B cell (primary cell): ENCODE data around the gene GABRG2. TPM values are rescaled to one million over a fixed set of nuclear protein-coding genes. Genes with fewer than 3 reads are reported as not detected.

Experiments
- ATAC-seq: fragments of 200-7000 bp; cut with Tn5 transposase; one replicate; pipeline ENCODE4 v1.10.0; 2021; ENCODE audit warnings: low read depth, mild to moderate bottlenecking, moderate number of reproducible peaks, moderate library complexity
- CTCF ChIA-PET: fragments of 350-600 bp; sonication (Branson Sonifier 250); formaldehyde crosslinking; loops from one replicate; lab custom pipeline; 2021; ENCODE audit warnings: antibody characterized with exemption, inconsistent platforms; lab: Charles Lee
- POLR2A ChIA-PET: fragments of 350-600 bp; sonication (Branson Sonifier 250); formaldehyde crosslinking; loops from one replicate; lab custom pipeline; 2021; ENCODE audit warnings: antibody characterized with exemption; lab: Charles Lee
- DNase-seq: peaks from one replicate; pipeline ENCODE4 v3.0.0; 2013
- H2AFZ ChIP-seq: 2 replicates; pipeline ENCODE4 v1.6.1; 2012; ENCODE audit warnings: mild to moderate bottlenecking, low read depth, low read length; ENCODE audit not compliant: insufficient read depth, poor library complexity, severe bottlenecking
- H3K27ac ChIP-seq, 2 donors: 1 replicate in 1 of 2; 2 replicates in 1 of 2; pipeline ENCODE4 v1.5.1; 2012 to 2013; ENCODE audit warnings: low read length in 2 of 2, mild to moderate bottlenecking in 2 of 2, moderate library complexity in 1 of 2
- H3K27me3 ChIP-seq, 4 experiments: fragments of 200-600 bp in 1 of 4; sonication (generic) in 1 of 4; replicated peaks in 1 of 4; 1 replicate in 2 of 4; 2 replicates in 2 of 4; pipeline versions ENCODE4 v1.6.1 to v1.7.0; 2013 to 2016; ENCODE audit warnings: low read length in 3 of 4, mild to moderate bottlenecking in 2 of 4, mixed read lengths in 1 of 4, moderate library complexity in 1 of 4; ENCODE audit not compliant: insufficient read depth in 4 of 4, control insufficient read depth in 3 of 4; ENCODE audit errors: control extremely low read depth in 1 of 4
- H3K36me3 ChIP-seq, 2 experiments: replicated peaks in 1 of 2; 1 replicate in 1 of 2; 2 replicates in 1 of 2; pipeline versions ENCODE4 v1.6.1 to v1.7.1; 2013; ENCODE audit warnings: low read length in 1 of 2; ENCODE audit not compliant: insufficient read depth in 2 of 2, control insufficient read depth in 1 of 2; ENCODE audit errors: control extremely low read depth in 1 of 2, extremely low read depth in 1 of 2
- H3K4me1 ChIP-seq, 2 donors: fragments of 200-600 bp in 1 of 2; sonication (generic) in 1 of 2; 1 replicate in 1 of 2; 2 replicates in 1 of 2; pipeline versions ENCODE4 v1.5.1 to v1.6.1; 2013 to 2017; ENCODE audit warnings: low read length in 2 of 2; ENCODE audit not compliant: control insufficient read depth in 2 of 2, insufficient read depth in 2 of 2
- H3K4me2 ChIP-seq: replicated peaks from 2 replicates; pipeline ENCODE3; 2012; ENCODE audit warnings: mild to moderate bottlenecking, low read depth, low read length; ENCODE audit not compliant: poor library complexity, severe bottlenecking
- H3K4me3 ChIP-seq, 5 experiments: fragments of 200-600 bp in 1 of 5; sonication (generic) in 1 of 5; 1 replicate in 3 of 5; 2 replicates in 2 of 5; pipeline versions ENCODE4 v1.5.1 to v1.7.0; 2011 to 2016; ENCODE audit warnings: low read length in 4 of 5, mild to moderate bottlenecking in 4 of 5, low read depth in 2 of 5, control low read depth in 1 of 5, moderate library complexity in 1 of 5; ENCODE audit not compliant: insufficient read depth in 1 of 5; ENCODE audit errors: control extremely low read depth in 1 of 5, extremely low read depth in 1 of 5
- H3K79me2 ChIP-seq: fragments of 200-600 bp; sonication (generic); one replicate; pipeline ENCODE4 v1.6.0; 2016; ENCODE audit warnings: low read length; ENCODE audit not compliant: control insufficient read depth, insufficient read depth
- H3K9ac ChIP-seq: fragments of 200-600 bp; sonication (generic); 2 replicates; pipeline ENCODE4 v1.6.1; 2017; ENCODE audit warnings: mild to moderate bottlenecking, low read length, moderate library complexity
- H3K9me3 ChIP-seq, 3 donors: one replicate each; pipeline versions ENCODE4 v1.6.1 to v1.7.1; 2013; ENCODE audit warnings: low read length in 2 of 3; ENCODE audit not compliant: control insufficient read depth in 2 of 3, insufficient read depth in 1 of 3; ENCODE audit errors: control extremely low read depth in 1 of 3
- H4K20me1 ChIP-seq: 2 replicates; pipeline ENCODE4 v1.6.0; 2012; ENCODE audit warnings: mild to moderate bottlenecking, low read length; ENCODE audit not compliant: insufficient read depth, control insufficient read depth, poor library complexity, severe bottlenecking
- H3K27ac Mint-ChIP-seq: one replicate; pipeline ENCODE4 v1.8.0; 2021; ENCODE audit warnings: mixed read lengths
- H3K27me3 Mint-ChIP-seq: one replicate; pipeline ENCODE4 v1.8.0; 2021; ENCODE audit warnings: mixed read lengths
- H3K4me1 Mint-ChIP-seq: one replicate; pipeline ENCODE4 v1.8.0; 2021; ENCODE audit warnings: mixed read lengths
- H3K4me3 Mint-ChIP-seq: one replicate; pipeline ENCODE4 v1.8.0; 2021; ENCODE audit warnings: mixed read lengths
- H3K9me3 Mint-ChIP-seq: one replicate; pipeline ENCODE4 v1.8.0; 2022; ENCODE audit warnings: mixed read lengths; ENCODE audit not compliant: insufficient read depth
- EZH2 ChIP-seq: IDR thresholded peaks from 2 replicates; pipeline ENCODE4 v1.6.1; 2012; ENCODE audit warnings: borderline replicate concordance, low read depth, mild to moderate bottlenecking, moderate library complexity, low read length; ENCODE audit not compliant: insufficient read depth, poor library complexity, severe bottlenecking
- WGBS: methylation state at CpG from one replicate; pipeline ENCODE4 v1.1.5; 2013; ENCODE audit warnings: missing lambda C conversion rate; ENCODE audit not compliant: insufficient coverage; 5-methylcytosine and 5-hydroxymethylcytosine counted together
- intact Hi-C: fragments of 100-400 bp; cut with micrococcal nuclease; formaldehyde crosslinking; loops from one replicate; pipeline ENCODE4 v1.10.0; 2022
- polyA plus RNA-seq: library from polyadenylated mRNA; depleted of rRNA; stranded (reverse); fragments of >200 nt; gene quantifications from 2 replicates; pipeline ENCODE4 v1.2.3, GENCODE V29; 2012
- total RNA-seq, 2 donors: library from RNA; stranded (reverse); fragments of 120-200 nt in 1 of 2; gene quantifications; 1 replicate in 1 of 2; 2 replicates in 1 of 2; pipeline versions ENCODE4 v1.2.3 to v1.2.4, GENCODE V29; 2013 to 2022
- TF ChIP-seq, protein P1 (sequence below): fragments of 200-600 bp; IDR thresholded peaks from one replicate; pipeline ENCODE4 v1.8.0; 2022; ENCODE audit warnings: antibody characterized with exemption, mild to moderate bottlenecking

The GABRG2 gene
- total and polyA plus RNA-seq, 2 donors (not counting 1 experiment from before 2014, with no cell fraction given): not detected

DNA sequence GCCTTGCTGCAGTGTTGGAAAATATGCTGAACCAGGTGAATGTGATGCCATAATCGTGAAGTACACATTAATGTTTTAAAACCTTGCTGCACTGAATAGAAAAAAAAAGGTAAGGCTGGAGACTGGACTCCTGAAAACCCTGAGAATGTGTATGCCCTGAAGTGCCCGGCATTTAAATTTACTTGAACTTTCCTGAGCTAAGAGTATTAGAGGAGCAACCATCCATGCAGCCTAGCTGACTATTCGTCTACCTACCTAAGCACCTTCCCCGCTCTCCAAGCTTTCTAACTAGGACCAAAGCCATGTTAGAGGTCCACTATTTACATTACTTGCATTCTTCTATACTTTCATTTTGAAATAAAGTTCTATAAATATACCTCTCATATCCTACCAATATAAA, 1.4 kb downstream of the GABRG2 start:
- no peak overlapping the region for H3K4me2 ChIP-seq
- no peaks in the 10 kb centered on the region for H3K4me1 Mint-ChIP-seq
- no peaks in the 10 kb centered on the region for H3K9me3 ChIP-seq
- H3K9me3 Mint-ChIP-seq: no peaks in the 10 kb centered on the region
- ATAC-seq: no peak
- ChIA-PET CTCF (no interaction called here), POLR2A (no interaction called here)
- no peaks in the 10 kb centered on the region for H3K79me2 ChIP-seq
- no peaks in the 10 kb centered on the region for H3K27me3 Mint-ChIP-seq
- no peaks in the 10 kb centered on the region for H3K27me3 ChIP-seq
- DNase-seq: no peak
- no peaks in the 10 kb centered on the region for H4K20me1 ChIP-seq
- 80% methylated on average over 3 of the region's 4 CpGs for WGBS
- no peak overlapping the region for H2AFZ ChIP-seq
- TF ChIP-seq, protein P1, sequence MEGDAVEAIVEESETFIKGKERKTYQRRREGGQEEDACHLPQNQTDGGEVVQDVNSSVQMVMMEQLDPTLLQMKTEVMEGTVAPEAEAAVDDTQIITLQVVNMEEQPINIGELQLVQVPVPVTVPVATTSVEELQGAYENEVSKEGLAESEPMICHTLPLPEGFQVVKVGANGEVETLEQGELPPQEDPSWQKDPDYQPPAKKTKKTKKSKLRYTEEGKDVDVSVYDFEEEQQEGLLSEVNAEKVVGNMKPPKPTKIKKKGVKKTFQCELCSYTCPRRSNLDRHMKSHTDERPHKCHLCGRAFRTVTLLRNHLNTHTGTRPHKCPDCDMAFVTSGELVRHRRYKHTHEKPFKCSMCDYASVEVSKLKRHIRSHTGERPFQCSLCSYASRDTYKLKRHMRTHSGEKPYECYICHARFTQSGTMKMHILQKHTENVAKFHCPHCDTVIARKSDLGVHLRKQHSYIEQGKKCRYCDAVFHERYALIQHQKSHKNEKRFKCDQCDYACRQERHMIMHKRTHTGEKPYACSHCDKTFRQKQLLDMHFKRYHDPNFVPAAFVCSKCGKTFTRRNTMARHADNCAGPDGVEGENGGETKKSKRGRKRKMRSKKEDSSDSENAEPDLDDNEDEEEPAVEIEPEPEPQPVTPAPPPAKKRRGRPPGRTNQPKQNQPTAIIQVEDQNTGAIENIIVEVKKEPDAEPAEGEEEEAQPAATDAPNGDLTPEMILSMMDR: no peak
- TF ChIP-seq EZH2: no peak
- H3K4me1 ChIP-seq: no peaks in the 10 kb centered on the region
- intact Hi-C loops: no loop called here
- H3K27ac ChIP-seq: no peak overlapping the region
- H3K4me3 Mint-ChIP-seq: no peak overlapping the region
- no peaks in the 10 kb centered on the region for H3K36me3 ChIP-seq
- no peak overlapping the region for H3K27ac Mint-ChIP-seq
- H3K4me3 ChIP-seq: no peak overlapping the region
- no peak overlapping the region for H3K9ac ChIP-seq

DNA sequence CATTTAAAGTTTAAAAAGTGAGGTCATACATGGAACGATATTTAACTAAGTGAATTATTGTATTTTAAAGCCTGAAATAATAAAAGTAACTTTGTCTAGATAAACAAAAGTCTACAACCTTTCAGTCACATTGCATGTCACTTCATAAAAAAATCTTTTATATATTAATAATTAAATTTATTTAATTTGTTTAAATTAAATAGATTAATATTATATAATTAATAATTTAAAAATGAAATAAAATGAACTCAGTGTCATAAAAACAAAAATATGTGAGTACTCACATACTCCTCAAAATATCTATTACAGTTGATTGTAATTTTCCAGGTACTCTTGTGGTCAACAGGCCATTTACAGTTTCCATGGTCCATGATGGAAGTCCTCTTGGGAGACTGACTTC, 11.2 kb downstream of the GABRG2 start:
- DNase-seq (no peak), ATAC-seq (no peak)
- Mint-ChIP-seq H3K27ac (no peak overlapping the region), H3K4me1 (no peaks in the 10 kb centered on the region), H3K4me3 (no peak overlapping the region), H3K27me3 (no peaks in the 10 kb centered on the region), H3K9me3 (no peaks in the 10 kb centered on the region)
- ChIA-PET CTCF (no interaction called here), POLR2A (no interaction called here)
- intact Hi-C loops: no loop called here
- Histone ChIP-seq H3K4me2 (no peak overlapping the region), H3K27ac (no peak overlapping the region), H3K79me2 (no peaks in the 10 kb centered on the region), H3K9ac (no peak overlapping the region), H3K9me3 (no peaks in the 10 kb centered on the region), H4K20me1 (no peaks in the 10 kb centered on the region), H2AFZ (no peak overlapping the region), H3K27me3 (no peaks in the 10 kb centered on the region), H3K36me3 (no peaks in the 10 kb centered on the region), H3K4me3 (no peak overlapping the region), H3K4me1 (no peaks in the 10 kb centered on the region)
- WGBS: no CpG with 5 or more reads among the region's 1 CpG
- TF ChIP-seq, protein P1: no peak
- TF ChIP-seq EZH2: no peak
